Measurements from ENCODE around the gene FAM186B. TPM values are rescaled to one million over a fixed set of nuclear protein-coding genes. Genes with fewer than 3 reads are reported as not detected.
"Not testable (repeated sequence)": the region's sequence is repeated elsewhere in the genome, so short reads cannot be mapped to it uniquely, and the experiment has no call there.

Gene FAM186B
- total RNA-seq, 1 donor from 2014 or later, result 0.36 TPM

DNA sequence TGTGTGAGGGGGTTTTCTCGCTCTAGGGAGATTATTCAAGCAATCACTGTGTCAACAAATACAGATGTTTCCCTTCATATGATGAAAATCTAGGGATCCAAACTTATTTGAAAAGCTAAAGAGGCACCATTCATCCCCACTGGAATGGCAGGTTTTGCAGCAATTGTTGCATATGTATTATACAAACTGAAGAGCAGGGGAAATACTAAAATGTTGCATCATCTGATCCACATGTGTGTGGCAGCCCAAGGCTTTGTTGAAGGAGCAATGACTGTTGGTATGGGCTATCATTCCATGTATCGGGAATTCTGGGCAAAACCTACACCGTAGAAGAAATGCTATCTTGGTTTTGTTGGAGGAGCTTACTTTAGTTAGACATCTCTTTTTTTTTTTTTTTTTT, 13.8 kb upstream of the FAM186B start:
- intact Hi-C loops (cut with DNase I), result no loop called here
- no peak for DNase-seq (ENCODE audit: low spot score)
- no peak for ATAC-seq

DNA sequence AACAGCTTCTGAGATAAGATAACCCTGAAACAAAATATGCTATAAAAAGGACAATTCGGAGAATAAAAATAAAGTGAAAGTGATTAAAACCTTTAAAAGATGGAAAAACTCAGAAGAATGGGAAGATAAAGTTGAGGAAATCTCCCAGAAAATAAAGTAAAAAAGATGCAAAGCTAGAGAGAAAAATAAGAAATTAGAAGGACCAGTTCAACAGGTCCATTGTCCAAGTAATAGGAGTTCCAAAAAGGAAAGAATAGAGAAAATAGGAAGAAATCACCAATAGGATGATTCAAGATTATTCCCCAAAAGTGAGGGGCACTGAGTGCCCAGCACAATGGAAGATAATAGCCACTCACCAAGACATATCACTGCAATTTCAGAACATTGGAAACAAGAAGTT, 13.1 kb upstream of the FAM186B start:
- intact Hi-C loops (cut with DNase I), result no loop called here
- ATAC-seq, result no peak

DNA sequence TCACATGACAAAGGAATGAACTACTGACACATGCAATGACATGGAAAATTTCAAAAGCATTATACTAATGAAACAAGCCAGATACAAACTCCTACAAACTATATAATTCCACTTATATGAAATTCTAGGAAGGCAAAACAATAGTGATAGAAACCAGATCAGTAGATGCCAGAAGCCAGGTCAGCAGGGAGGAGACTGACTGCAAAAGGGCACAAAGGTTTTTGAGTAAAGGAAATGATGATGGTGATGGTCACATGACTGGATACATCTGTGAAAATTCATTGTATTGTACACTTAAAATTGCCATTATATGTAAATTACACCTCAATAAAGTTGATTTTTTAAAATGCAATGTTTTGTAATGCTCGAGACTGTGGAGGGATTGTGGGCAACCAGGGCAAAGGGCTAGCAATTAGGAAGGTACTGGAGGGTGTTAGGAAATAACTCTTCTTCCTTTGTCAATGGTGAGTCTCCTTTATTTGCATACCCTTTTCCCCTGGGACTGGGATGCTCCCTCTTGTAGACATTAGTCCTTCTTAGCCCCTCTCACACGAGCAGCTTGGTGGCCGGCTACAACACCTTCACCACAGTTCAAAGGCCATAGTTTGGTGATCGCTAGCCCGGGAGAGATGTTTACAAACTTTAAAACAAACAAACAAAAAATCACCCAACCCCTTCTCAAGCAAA, 11.2 kb upstream of the FAM186B start:
- ATAC-seq, result no peak
- intact Hi-C loops (cut with DNase I), result no loop called here
- DNase-seq (ENCODE audit: low spot score), result no peak

More for the DNA sequence above, 13.1 kb upstream of the FAM186B start:
- DNase-seq (ENCODE audit: low spot score), result no peak

DNA sequence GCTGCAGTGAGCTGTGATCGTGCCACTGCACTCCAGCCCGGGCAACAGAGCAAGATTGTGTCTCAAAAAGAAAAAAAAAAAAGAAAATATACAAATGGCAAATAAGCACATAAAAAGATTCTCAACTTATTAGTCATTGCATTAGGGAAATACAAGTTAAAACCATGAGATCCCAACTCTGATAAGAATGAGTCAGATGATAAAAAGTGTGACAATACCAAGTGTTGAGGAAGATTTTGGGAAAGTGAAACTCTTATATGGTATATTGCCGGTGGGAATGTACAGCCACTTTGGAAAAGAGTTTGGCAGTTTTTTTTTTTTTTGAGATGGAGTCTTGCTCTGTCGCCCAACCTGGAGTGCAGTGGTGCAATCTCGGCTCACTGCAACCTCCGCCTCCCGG, 10.3 kb upstream of the FAM186B start:
- intact Hi-C loops (cut with DNase I), result no loop called here
- ATAC-seq (no peak), DNase-seq (ENCODE audit: low spot score) (no peak)

DNA sequence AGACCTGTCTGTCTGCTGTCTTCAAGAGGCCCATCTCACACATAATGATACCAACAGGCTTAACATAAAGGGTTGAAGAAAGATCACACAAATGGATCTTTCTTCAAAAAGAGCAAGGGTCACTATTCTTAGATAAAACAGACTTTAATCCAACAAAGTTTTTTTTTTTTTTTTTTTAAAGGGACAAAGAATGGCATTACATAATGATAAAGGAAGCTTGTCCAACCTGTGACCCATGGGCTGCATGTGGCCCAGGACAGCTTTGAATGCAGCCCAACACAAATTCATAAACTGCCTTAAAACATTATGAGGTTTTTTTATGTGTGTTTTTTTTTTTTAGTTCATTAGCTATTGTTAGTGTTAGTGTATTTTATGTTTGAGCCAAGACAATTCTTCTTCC, 6.8 kb upstream of the FAM186B start:
- ATAC-seq, result no peak
- intact Hi-C loops (cut with DNase I), result no loop called here

DNA sequence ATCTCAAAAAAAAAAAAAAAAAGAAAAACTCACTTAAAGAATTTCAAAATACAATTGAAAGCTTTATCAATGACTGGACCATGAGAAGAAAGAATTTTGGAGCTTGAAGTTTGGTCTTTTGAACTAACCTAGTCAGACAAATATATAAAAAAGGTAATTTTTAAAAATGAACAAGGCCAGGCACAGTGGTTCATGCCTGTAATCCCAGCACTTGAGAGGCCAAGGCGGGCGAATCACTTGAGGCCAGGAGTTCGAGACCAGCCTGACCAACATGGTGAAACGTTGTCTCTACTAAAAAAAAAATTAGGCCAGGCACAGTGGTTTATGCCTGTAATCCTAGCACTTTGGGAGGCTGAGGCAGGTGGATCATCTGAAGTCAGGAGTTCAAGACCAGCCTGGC, 5.3 kb upstream of the FAM186B start:
- ATAC-seq; intact Hi-C loops (cut with DNase I); DNase-seq (ENCODE audit: low spot score): not testable (repeated sequence)

More for the DNA sequence above, 6.8 kb upstream of the FAM186B start:
- DNase-seq (ENCODE audit: low spot score), result no peak

DNA sequence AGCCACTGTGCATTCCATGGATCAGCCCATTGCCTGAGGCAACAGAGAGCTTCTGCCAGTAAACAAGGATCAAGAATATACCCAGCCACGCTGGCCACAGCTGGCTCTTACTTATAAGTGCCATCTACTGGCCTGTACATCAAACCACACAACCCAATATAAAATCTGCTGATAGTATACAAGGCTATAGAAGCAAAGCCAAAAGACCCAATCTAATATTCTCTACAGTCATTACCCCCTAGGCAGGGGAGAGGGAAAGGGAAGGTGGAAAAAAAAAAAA, 4.4 kb upstream of the FAM186B start:
- intact Hi-C loops (cut with DNase I), result no loop called here
- DNase-seq (ENCODE audit: low spot score) (no peak), ATAC-seq (no peak)

DNA sequence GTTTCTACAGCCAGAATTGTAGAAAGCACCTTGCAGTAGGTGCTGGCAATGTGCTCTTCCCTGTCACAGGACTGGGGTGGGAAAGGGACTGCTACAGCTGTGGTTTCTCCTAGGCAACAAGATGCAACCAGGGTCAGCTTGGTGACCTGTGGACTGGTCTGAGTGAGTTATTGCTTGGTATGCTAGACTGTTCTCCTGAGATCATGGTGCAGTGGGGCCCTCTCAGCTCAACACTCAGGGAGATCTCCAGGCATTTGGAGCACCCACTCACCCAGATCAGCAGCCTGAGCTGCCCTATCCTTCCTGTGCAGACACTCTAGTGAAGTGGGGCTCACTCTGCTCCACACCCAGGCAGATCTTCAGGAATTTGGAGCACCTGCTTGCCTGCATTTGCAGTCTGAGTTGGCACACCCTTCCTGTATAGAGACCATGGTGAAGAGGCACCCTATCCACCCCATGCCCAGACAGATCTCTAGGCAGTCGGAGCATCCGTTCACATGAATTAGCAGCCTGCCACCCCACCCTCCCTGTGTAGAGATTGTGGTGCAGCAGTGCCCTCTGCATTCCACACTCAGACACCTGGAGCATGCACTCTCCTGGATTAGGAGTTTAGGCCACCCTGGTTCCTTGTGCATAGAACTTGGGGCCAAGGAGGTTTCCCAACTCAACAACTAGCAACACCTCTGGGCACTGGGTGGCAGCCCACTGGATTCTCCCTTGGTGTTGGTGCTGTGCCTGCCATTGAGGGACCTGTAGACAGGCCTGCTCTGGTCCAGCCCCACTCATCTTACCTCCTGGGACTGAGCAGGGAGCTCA, 3.8 kb upstream of the FAM186B start:
- intact Hi-C loops (cut with DNase I), result no loop called here
- DNase-seq (ENCODE audit: low spot score) (no peak), ATAC-seq (no peak)

DNA sequence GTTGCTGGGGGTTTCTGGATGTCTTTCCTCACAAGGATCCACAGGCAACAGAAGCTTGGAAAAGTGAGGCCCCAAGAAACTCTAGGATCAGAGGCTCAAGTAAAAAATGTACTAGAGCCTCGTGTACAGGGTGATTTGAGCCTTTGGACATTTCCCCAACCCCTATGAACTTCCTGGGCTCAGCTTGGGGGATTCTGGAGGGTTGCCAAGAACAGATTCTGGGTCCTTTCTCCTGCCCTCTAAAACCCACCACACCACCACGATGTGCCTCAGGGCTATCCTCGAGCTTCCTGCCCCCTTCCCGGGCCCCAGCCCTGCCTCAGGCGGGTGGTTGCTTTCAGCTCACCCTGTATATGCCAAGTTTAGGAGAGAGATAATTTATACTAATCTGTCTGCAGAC, 583 bp downstream of the FAM186B start:
- DNase-seq (ENCODE audit: low spot score) (no peak), ATAC-seq (no peak)
- intact Hi-C loops (cut with DNase I), result no loop called here

DNA sequence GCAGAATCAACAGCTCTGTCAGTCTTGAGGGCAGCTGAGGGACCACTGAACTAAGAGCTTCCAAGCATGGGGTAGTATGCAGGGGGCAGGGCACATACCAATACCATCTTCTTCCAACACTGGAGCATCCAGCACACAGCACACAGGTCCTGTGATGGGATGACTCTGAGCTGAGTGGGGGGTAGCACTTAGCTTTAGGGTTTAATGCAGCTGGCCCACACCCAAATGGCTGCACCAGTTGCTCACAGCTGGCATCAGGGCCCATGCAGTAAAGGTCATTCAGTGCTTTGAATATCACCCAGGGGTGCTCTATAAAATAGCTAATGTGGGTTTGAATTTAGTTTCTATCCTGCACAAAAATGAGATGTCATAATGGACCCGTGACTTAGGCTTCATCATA, 1.7 kb downstream of the FAM186B start:
- DNase-seq (ENCODE audit: low spot score) (no peak), ATAC-seq (no peak)
- intact Hi-C loops (cut with DNase I), result no loop called here

DNA sequence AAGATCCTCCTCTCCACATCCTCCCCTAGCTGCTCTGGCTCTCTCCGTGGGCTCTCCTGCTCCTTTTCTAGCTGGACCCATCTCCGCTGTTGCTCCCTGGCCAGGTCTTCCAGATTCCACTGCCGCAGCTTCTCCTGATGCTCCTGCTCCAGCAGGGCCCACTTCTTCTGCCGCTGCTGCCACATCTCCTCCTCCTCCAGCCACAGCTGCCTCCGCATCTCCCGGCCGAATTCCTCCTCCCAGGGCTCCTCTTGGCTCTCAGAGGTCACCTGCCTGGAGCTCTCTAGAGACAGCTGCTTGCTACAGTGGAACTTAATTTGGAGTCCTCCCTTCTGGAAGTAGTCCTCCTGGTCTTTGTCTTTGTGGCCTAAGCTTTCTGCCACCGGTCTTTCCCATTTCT, 5.5 kb downstream of the FAM186B start:
- intact Hi-C loops (cut with DNase I), result no loop called here
- DNase-seq (ENCODE audit: low spot score) (no peak), ATAC-seq (no peak)

DNA sequence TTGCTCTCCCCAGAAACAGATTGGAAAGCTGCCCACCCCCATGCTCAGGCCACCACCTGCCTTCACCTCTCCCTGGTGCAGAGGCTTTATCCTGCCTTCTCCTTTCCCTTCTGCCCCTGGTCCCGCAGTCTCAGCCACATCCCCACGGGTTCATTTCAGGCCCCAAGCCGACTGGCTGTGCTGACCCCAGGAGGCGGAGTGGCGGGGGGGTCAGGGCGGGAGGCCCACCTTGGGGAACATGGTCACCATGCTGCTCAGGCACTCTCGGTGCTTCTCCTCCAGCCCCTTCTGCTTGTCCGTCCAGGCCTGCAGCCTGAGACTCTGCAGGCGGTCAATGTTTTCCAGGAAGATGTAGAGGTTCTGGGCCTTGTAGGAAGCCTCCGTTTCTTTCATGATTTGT, 6.9 kb downstream of the FAM186B start:
- intact Hi-C loops (cut with DNase I), result no loop called here
- no peak for DNase-seq (ENCODE audit: low spot score)
- ATAC-seq, result no peak

DNA sequence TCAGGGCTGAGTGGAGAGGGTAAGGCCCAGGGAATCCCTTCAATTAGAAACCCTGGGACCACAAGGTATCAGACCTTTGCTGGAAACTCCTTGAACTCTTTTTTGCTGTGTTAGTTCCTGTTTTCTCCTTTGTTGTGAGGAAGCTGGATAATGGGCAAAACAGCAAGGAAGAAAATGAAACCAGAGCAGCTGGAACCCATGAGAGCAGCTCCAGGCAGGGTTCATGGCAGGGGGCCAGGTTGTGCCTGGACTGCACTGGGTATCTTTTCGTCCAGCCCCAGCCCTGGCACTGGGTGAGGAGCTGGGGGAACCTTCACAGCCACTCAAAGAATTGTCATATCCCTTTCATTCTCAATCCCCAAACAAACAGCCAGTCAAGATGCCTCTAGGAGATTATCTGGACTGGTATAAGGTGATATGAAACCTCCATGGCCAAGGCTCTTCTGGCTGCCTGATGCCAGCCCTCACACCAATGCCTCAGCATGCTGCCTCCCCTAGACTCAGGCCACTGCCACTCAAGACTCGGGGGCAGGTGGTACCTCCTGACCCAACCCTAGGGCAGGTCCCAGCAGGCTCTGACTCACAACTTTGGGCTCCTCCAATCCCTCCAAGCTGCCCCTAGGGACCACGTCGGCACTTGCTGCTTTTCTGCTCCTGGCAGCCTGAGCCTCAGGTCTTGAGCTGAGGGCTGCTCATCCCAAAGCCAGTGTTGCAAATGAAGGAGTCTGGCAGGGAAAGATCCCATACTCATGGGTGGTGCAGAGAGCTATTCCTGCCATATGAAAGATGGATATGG, 16.5 kb downstream of the FAM186B start:
- no peak for ATAC-seq
- intact Hi-C loops (cut with DNase I), result no loop called here
- DNase-seq (ENCODE audit: low spot score), result no peak

DNA sequence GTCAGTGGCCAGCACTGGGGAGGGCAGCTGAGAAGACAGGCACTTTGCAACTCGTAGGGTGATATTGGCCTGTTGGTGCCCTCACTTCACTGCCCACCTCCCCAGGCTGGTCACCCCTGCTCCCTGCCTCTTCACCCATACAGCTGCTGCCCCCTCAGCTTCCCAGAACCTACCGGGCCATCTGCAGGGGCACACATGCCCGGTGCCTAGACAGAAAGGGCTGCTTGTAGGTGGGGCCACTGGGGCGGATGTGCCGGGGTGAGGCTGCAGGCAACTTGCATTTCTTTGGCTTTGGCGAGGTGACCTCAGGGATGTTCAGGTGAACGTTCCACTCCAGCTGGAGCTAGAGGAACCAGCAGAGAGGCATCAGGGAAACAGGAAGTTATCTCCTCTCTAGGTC, 17.2 kb downstream of the FAM186B start:
- no peak for ATAC-seq
- DNase-seq (ENCODE audit: low spot score), result no peak
- intact Hi-C loops (cut with DNase I), result no loop called here

DNA sequence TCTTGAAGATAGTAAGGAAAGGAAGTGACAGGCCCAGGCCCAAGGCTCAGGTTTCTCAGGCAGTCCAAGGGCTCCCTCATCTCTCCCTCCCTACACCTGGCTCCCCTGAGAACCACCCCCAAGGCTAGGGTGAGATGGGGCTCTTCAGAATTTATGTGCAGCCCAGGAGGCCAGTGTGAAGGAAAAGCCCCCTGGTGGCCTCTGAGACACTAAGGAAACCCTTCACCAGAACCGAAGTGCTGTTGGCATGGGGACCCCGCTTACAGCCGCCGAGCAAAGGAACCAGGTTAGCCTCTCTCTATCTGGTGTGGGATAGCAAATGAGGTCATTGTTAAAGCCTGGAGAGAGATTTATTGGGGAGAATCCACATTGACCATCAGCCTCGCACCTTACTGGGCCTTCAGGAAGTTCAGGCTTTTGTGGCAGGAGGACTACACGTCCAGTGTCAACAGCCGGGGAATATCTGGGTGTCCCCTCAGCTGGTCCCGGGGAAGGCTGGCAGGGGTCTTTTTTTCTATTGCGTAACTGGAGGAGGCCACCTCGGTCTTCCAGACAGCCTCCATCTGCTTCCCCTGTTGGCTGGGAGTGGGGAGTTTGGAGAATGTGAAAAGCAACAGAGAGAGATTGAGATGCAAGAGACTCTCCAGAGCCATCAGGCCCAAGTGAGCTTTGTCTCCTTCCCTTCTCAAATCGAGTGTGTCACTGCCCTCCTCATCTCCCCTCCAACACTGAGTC, 18.1 kb downstream of the FAM186B start:
- DNase-seq (ENCODE audit: low spot score) (no peak), ATAC-seq (no peak)
- intact Hi-C loops (cut with DNase I), result no loop called here

DNA sequence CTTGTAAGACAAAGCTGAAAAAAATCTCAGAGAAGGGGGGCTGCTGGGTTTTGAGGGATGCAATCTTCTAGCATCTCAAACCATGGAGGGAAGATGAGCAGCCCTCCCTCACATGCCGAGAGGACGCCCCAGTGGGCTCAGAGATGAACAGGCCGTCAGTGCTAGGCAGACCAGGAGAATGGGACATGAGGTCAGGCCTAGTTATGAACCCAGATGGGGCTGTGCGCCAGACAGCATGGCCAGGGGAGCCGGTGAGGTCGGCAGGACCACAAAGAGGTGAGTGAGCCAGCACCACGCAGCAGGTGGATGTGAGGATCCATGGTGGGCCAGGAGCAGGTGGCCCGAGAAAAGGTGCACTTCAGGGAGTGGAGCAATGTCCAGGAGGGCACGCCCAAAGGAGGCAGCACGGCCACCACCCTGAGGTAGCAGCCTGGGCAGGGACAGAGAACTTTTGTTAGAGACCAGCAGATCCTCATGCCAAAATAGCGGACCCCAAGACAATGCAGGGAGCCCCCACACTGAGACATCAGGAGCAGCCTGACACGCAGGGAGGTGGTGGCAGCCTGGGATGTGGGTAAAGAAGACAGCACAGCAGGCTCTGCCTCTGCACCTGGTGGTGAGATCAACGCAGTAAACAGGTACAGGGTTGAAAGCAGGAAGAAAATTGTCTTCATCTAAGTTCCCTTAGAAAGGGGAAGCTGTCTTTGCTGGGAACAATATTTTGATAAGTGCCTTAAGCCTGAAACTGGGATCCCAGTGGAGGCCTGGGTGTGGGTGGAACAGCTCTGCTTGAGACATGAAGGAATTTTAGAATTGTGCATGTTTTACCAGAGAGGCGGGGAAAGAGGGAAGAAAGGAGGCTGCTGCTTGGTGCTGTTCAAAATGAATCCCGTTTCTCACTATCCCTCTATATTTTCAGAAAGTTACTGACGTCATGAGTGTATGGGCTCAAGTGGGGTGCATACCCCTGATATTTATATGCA, 19.7 kb downstream of the FAM186B start:
- no peak for DNase-seq (ENCODE audit: low spot score)
- intact Hi-C loops (cut with DNase I), result no loop called here
- peak; percentile 37 for ATAC-seq

DNA sequence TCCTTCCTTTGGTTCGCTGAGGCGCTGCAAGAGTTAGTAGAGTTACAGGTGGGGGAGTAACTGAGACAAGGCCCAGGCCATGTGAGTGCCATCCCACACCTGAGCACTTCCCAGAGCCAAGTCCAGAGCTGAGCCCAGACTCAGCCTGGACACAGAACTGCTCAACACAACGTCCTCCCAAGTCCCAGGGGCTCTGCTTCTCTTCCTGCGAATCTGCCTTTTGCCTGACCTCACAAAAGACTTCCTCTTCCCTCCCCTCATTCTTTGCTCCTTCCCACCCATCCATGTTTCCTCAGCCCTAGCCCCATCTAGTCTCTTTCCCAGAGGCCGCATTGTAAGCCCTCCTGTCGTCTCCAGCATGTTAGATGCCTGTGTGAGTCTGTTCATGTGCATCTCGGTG, 20.8 kb downstream of the FAM186B start:
- intact Hi-C loops (cut with DNase I), result no loop called here
- peak; percentile 6 for ATAC-seq
- DNase-seq (ENCODE audit: low spot score), result no peak

DNA sequence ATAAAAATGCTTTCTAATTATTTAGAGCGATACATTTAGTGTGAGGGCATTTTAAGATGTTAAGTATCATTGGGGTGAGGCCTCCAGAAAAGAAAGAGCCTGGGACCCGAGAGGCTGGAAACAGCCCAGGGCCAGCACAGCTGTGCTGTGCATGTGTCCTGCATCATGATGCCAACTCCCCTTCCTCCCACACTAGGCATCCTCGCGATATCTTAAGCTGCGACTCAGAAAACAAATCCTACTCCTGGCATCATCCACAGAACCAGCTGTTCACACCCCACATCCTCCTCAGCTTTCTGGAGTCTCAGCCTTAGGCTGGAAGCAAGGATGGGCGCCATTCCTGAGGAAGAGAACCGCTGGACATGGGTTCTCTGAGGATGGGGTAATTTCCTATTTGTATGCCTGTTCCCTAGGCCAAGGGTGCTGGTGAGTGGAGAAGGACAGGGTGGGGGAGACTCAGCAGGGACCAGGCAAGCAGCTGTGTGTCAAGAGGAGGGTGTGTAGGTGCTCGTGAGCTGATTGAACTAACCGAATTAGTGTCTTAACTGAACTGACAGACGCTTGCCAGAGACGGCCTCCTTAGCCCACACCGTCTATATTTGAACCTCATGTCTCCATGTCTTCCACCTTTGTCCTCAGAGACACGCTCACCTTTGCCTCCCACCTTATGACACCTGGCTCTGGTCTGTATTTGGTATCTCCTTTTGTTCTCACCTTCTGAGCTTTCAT, 21.9 kb downstream of the FAM186B start:
- ATAC-seq (peak; percentile 38), DNase-seq (ENCODE audit: low spot score) (no peak)
- intact Hi-C loops (cut with DNase I), result no loop called here

Measured in sciatic nerve (tissue), 2 donors.